Measurements from ENCODE around the gene ZXDB. TPM values are rescaled to one million over a fixed set of nuclear protein-coding genes. Genes with fewer than 3 reads are reported as not detected.
"Not testable (repeated sequence)": the region's sequence is repeated elsewhere in the genome, so short reads cannot be mapped to it uniquely, and the experiment has no call there.

The ZXDB gene
- total RNA-seq (2014; rRNA removed; shearing (Covaris generic)) (8.3 and 8.7 TPM in 2 replicates), polyA plus RNA-seq (2016; fragmentation: Nextera tagmentation; extraction: Ambion mirVana) (1.5 and 1.7 TPM in 2 replicates)

GRCh38 chrX:57591284-57592159 is at the start of gene ZXDB:
TSS of gene ZXDB (plus strand) at chrX:57592011. CDS start at chrX:57592049, 38 bp downstream.
- H3K36me3 ChIP-seq (ENCODE audit: low read depth); H4K20me1 ChIP-seq (ENCODE audit: insufficient read depth); H3K9me3 ChIP-seq (ENCODE audit: low read depth); H3K9me2 ChIP-seq (ENCODE audit: insufficient read depth); H3K27me3 ChIP-seq (replicated peaks; ENCODE audit: insufficient read depth): not testable (repeated sequence)
- peak within 1 kb of the TSS; percentile 80 for H2AFZ ChIP-seq
- peak; percentile 52 for DNase-seq
- in situ Hi-C loops (cut with MboI), result loop anchor here (25.0 kb wide), 1 partner anchor 321 kb away; the partner anchor contains the start of gene ZXDA
- peaks cover 10% of the 10 kb centered on the region; the same call in 1 of the 2 replicates for H3K79me2 ChIP-seq (ENCODE audit: insufficient read depth)
- peak within 1 kb of the TSS; percentile 75 for H3K4me3 ChIP-seq
- 0 to 3% methylated on average over 10 to 13 of the region's 39 CpGs for WGBS, 2 experiments (ENCODE audit: low coverage in 1 of 2, low lambda C conversion rate in 2 of 2, missing lambda C conversion rate in 2 of 2)
- peak within 1 kb of the TSS; percentile 95 for H3K9ac ChIP-seq
- peak within 1 kb of the TSS; percentile 65 for H3K4me2 ChIP-seq (ENCODE audit: unreplicated experiment)
- H3K4me1 ChIP-seq (ENCODE audit: insufficient read depth), result peaks cover 25% of the 10 kb centered on the region
- peak within 1 kb of the TSS; percentile 81 for H3K27ac ChIP-seq
- H3F3A ChIP-seq (ENCODE audit: insufficient read depth), result peaks cover 21% of the 10 kb centered on the region

GRCh38 chrX:57565198-57565597 is 26.6 kb upstream of the ZXDB start:
- Histone ChIP-seq H3K36me3 (ENCODE audit: low read depth) (no peaks in the 10 kb centered on the region), H3K4me3 (no peak overlapping the region), H3K27me3 (replicated peaks; ENCODE audit: insufficient read depth) (no peaks in the 10 kb centered on the region), H3K9me2 (ENCODE audit: insufficient read depth) (no peaks in the 10 kb centered on the region), H3K4me1 (ENCODE audit: insufficient read depth) (no peaks in the 10 kb centered on the region), H3K9me3 (ENCODE audit: low read depth) (no peaks in the 10 kb centered on the region), H3K27ac (no peak overlapping the region), H3F3A (ENCODE audit: insufficient read depth) (no peaks in the 10 kb centered on the region), H3K79me2 (ENCODE audit: insufficient read depth) (no peaks in the 10 kb centered on the region), H3K4me2 (ENCODE audit: unreplicated experiment) (no peak overlapping the region), H2AFZ (no peak overlapping the region), H3K9ac (no peak overlapping the region), H4K20me1 (ENCODE audit: insufficient read depth) (no peaks in the 10 kb centered on the region)
- no peak for TF ChIP-seq EZH2phosphoT487 (IDR thresholded peaks at IDR 0.05; ENCODE audit: insufficient read depth, low read depth)
- TF ChIP-seq EZH2 (IDR thresholded peaks at IDR 0.05; ENCODE audit: insufficient read depth, poor library complexity, severe bottlenecking), result no peak
- 20 to 37% methylated on average over 3 of the region's 4 CpGs for WGBS, 2 experiments (ENCODE audit: low coverage in 1 of 2, low lambda C conversion rate in 2 of 2, missing lambda C conversion rate in 2 of 2)
- DNase-seq, result no peak
- in situ Hi-C loops (cut with MboI), result loop anchor here (25.0 kb wide), 1 partner anchor 247 kb away; no protein-coding TSS in a partner anchor

GRCh38 chrX:57573754-57574153 is 18.1 kb upstream of the ZXDB start:
- Histone ChIP-seq H3F3A (ENCODE audit: insufficient read depth) (no peaks in the 10 kb centered on the region), H3K9me3 (ENCODE audit: low read depth) (no peaks in the 10 kb centered on the region), H3K36me3 (ENCODE audit: low read depth) (no peaks in the 10 kb centered on the region), H3K27ac (no peak overlapping the region), H3K4me3 (no peak overlapping the region), H2AFZ (no peak overlapping the region), H3K27me3 (replicated peaks; ENCODE audit: insufficient read depth) (no peaks in the 10 kb centered on the region), H3K9ac (no peak overlapping the region), H3K4me1 (ENCODE audit: insufficient read depth) (no peaks in the 10 kb centered on the region), H4K20me1 (ENCODE audit: insufficient read depth) (no peaks in the 10 kb centered on the region), H3K4me2 (ENCODE audit: unreplicated experiment) (no peak overlapping the region), H3K79me2 (ENCODE audit: insufficient read depth) (no peaks in the 10 kb centered on the region), H3K9me2 (ENCODE audit: insufficient read depth) (no peaks in the 10 kb centered on the region)
- WGBS, 2 experiments (ENCODE audit: low coverage in 1 of 2, low lambda C conversion rate in 2 of 2, missing lambda C conversion rate in 2 of 2), result 35 to 50% methylated on average over 2 of the region's 2 CpGs
- TF ChIP-seq EZH2phosphoT487 (IDR thresholded peaks at IDR 0.05; ENCODE audit: insufficient read depth, low read depth) (no peak), EZH2 (IDR thresholded peaks at IDR 0.05; ENCODE audit: insufficient read depth, poor library complexity, severe bottlenecking) (no peak)
- peak; percentile 23 for DNase-seq
- in situ Hi-C loops (cut with MboI), result loop anchor here (25.0 kb wide), 1 partner anchor 239 kb away; no protein-coding TSS in a partner anchor

- not testable (repeated sequence) for H3K27me3 ChIP-seq (replicated peaks; ENCODE audit: insufficient read depth); H3K36me3 ChIP-seq (ENCODE audit: low read depth); H3K4me2 ChIP-seq (ENCODE audit: unreplicated experiment); H3K4me1 ChIP-seq (ENCODE audit: insufficient read depth); H2AFZ ChIP-seq; H3F3A ChIP-seq (ENCODE audit: insufficient read depth); H3K9me3 ChIP-seq (ENCODE audit: low read depth); H3K27ac ChIP-seq; H3K79me2 ChIP-seq (ENCODE audit: insufficient read depth); H3K4me3 ChIP-seq; H3K9ac ChIP-seq; H4K20me1 ChIP-seq (ENCODE audit: insufficient read depth); H3K9me2 ChIP-seq (ENCODE audit: insufficient read depth)
- 0 to 45% methylated on average over 4 to 9 of the region's 9 CpGs for WGBS, 2 experiments (ENCODE audit: low coverage in 1 of 2, low lambda C conversion rate in 2 of 2, missing lambda C conversion rate in 2 of 2)
- DNase-seq, result peak; percentile 20
- in situ Hi-C loops (cut with MboI), result loop anchor here (25.0 kb wide), 1 partner anchor 329 kb away; the partner anchor contains the start of gene ZXDA
These were observed 8.9 kb upstream of the ZXDB start for GRCh38 chrX:57582948-57583347.
